ENCODE measurements around the gene ESAM. TPM values are rescaled to one million over a fixed set of nuclear protein-coding genes. Genes with fewer than 3 reads are reported as not detected.
A peak's percentile ranks its signal among the peaks of the same experiment; 100 is the strongest.

ESAM gene
- total RNA-seq, 1 donor from 2014 or later, result 164 TPM

DNA sequence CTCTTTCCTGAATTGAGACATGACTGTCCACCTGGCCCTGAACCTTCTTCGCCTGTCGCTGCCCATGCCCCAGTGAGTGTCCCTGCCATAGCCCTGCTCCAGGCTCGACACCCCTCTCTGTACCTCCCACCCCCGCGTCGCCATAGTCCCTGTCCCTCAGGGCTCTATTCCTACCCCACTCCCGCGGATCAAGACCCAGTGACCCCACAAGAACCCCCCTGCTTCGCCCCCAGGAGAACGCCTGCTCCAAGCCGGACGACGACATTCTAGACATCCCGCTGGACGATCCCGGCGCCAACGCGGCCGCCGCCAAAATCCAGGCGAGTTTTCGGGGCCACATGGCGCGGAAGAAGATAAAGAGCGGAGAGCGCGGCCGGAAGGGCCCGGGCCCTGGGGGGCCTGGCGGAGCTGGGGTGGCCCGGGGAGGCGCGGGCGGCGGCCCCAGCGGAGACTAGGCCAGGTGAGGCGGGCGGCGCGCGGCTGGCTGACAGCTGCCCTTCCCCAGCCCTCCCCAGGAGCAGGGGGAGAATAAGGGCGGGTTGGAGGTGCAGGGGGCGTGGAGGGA is 16.7 kb downstream of the ESAM start:
- Histone ChIP-seq H3K4me1 (peaks cover 44% of the 10 kb centered on the region), H3K27me3 (peaks cover 6% of the 10 kb centered on the region)

DNA sequence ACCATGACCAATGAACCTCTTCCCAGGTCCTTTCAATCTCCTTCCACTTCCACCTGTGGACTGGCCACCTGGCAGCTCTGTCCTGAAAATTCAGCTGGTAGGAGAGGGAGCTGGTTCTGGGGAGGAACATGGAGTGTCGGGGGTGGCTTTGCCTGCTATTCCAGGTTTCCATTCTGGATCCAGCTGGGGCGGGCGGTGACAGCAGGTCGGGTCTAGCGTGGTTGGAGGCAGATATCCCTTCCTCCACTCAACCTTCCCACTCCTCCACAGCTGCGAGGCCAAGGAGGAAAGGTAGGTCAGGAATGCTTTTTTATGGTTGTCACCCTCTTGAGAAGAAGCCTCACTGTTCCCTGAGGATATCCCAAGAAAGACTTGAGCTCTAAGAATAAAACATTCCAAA is 19.0 kb downstream of the ESAM start:
- intact Hi-C loops (cut with DNase I), result no loop called here
- TF ChIP-seq, protein P1, sequence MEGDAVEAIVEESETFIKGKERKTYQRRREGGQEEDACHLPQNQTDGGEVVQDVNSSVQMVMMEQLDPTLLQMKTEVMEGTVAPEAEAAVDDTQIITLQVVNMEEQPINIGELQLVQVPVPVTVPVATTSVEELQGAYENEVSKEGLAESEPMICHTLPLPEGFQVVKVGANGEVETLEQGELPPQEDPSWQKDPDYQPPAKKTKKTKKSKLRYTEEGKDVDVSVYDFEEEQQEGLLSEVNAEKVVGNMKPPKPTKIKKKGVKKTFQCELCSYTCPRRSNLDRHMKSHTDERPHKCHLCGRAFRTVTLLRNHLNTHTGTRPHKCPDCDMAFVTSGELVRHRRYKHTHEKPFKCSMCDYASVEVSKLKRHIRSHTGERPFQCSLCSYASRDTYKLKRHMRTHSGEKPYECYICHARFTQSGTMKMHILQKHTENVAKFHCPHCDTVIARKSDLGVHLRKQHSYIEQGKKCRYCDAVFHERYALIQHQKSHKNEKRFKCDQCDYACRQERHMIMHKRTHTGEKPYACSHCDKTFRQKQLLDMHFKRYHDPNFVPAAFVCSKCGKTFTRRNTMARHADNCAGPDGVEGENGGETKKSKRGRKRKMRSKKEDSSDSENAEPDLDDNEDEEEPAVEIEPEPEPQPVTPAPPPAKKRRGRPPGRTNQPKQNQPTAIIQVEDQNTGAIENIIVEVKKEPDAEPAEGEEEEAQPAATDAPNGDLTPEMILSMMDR (IDR thresholded peaks at IDR 0.05), result no peak
- H3K36me3 ChIP-seq, result no peaks in the 10 kb centered on the region
- no peak overlapping the region for H3K27ac ChIP-seq
- peaks cover 6% of the 10 kb centered on the region for H3K27me3 ChIP-seq
- no peak for ATAC-seq
- H3K4me1 ChIP-seq, result peaks cover 28% of the 10 kb centered on the region
- no peaks in the 10 kb centered on the region for H3K9me3 ChIP-seq
- DNase-seq, result no peak
- H3K4me3 ChIP-seq, result no peak overlapping the region

More for the DNA sequence above, 16.7 kb downstream of the ESAM start:
- DNase-seq, result no peak
- no peak overlapping the region for H3K4me3 ChIP-seq
- TF ChIP-seq, protein P1 (IDR thresholded peaks at IDR 0.05), result no peak
- H3K9me3 ChIP-seq, result no peaks in the 10 kb centered on the region
- no peaks in the 10 kb centered on the region for H3K36me3 ChIP-seq
- ATAC-seq, result no peak
- intact Hi-C loops (cut with DNase I), result loop anchor here (5.0 kb wide), 1 partner anchor 73 kb away; the partner anchor contains the start of genes SIAE and SPA17
- no peak overlapping the region for H3K27ac ChIP-seq

DNA sequence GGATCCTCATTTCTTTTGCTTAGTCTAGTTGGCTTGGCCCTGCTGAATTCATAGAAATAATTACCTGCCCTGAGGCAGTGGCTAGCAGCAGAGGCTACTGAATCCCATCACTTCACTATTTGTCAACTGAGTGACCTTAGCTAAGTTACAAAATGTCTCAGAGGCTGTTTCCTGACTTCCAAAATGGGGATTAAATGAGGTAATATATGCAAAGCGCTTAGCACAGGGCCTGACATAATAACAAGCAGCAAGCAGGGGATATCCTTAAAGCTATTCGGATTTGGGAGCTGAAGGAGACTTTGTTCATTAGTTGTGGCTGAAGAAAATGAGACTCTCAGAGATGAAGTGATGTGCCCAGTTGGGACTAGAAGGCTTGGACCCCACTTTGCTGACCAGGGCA is 19.5 kb downstream of the ESAM start:
- Histone ChIP-seq H3K4me3 (no peak overlapping the region), H3K27ac (no peak overlapping the region), H3K9me3 (no peaks in the 10 kb centered on the region), H3K4me1 (peaks cover 24% of the 10 kb centered on the region), H3K36me3 (no peaks in the 10 kb centered on the region), H3K27me3 (peaks cover 6% of the 10 kb centered on the region)
- ATAC-seq (no peak), DNase-seq (no peak)
- TF ChIP-seq, protein P1 (IDR thresholded peaks at IDR 0.05), result no peak
- intact Hi-C loops (cut with DNase I), result no loop called here

DNA sequence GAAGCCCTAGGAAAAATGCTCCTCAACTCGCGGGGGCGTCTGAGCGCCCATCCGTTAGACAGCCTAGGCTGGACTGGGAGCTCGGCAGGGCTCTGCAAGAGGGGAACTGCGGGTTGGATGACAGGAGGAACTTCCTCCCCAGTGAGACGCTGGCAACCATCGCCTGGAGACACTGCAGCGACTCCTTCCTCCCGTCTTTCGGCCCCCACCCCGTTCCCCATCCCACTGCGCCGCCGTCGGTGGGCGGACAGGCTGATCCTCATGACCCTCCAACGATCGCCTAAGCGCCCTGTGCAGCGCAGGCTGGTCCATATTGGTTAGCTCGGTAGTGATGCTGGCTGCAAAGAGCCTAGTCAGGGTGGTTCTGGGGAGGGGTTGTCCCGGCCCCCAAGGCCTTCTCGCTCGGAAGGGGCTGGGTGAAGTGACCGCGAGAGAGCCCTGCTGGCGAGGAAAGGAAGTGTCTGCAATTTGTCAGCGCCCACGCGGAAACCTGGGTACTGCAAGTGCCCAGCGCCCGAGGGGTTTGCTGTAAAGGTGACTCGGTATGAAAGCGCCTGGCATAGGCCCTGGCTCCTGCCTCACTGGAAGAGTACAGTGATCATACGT is 21.7 kb downstream of the ESAM start:
- peaks cover 6% of the 10 kb centered on the region for H3K27me3 ChIP-seq

DNA sequence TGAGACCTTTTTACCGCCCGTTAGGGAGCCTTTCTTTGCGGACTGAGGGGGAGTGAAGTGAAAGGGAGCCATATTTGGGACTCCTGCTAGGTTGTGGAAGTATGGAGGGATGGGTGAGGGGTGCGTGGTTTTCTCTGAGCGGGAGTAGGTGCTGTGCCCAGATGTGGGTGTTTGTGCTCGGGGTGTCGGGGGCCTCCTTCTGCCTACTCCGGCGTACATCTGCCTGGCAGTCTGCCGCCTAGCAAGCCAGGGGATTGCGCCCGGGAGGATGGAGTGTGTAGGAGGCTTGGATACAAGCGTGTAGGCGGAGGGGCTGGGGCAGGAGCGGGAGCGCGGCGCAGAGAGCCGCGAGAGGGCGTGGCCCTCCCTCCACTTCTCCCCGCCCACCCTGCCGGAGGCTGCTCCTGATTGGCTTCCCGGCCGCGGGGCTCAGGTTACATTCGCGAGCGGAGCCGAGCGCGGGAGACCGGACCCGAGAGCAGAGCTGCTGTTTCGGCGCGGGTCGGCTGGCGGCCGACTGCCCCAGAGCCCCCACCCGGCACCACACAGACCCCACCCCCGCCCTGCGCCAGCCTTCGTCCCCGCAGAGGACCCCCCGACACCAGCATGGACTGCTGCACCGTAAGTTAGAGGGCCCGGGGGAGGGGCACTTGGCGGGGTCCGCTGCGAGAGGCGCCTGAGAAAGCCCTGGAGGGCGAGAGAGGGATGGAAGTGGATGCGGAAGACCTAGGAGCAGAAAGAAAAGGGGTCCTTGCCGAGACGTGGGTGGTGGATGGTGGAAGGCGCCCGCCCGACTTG is 22.4 kb downstream of the ESAM start, which contains the start of gene NRGN:
NRGN (plus strand) TSS at position 464 of the 798 bp plus-strand sequence; CDS start at position 607, 143 bp downstream.
- DNase-seq, result peak; percentile 96
- TF ChIP-seq, protein P1 (IDR thresholded peaks at IDR 0.05), result no peak
- no peaks in the 10 kb centered on the region for H3K9me3 ChIP-seq
- H3K36me3 ChIP-seq, result no peaks in the 10 kb centered on the region
- peak within 1 kb of the TSS; percentile 64 for H3K4me3 ChIP-seq
- peak within 1 kb of the TSS; percentile 36 for H3K27ac ChIP-seq
- peak; percentile 97 for ATAC-seq
- intact Hi-C loops (cut with DNase I), result no loop called here
- H3K4me1 ChIP-seq, result peaks cover 12% of the 10 kb centered on the region
- H3K27me3 ChIP-seq, result peaks cover 6% of the 10 kb centered on the region

More for the DNA sequence above, 21.7 kb downstream of the ESAM start:
- ATAC-seq (peak; percentile 69), DNase-seq (peak; percentile 85)
- H3K4me3 ChIP-seq, result peak overlapping the region; percentile 64
- H3K36me3 ChIP-seq, result no peaks in the 10 kb centered on the region
- H3K27ac ChIP-seq, result peak overlapping the region; percentile 36
- TF ChIP-seq, protein P1 (IDR thresholded peaks at IDR 0.05), result peak; percentile 68
- intact Hi-C loops (cut with DNase I), result no loop called here
- H3K9me3 ChIP-seq, result no peaks in the 10 kb centered on the region
- peaks cover 12% of the 10 kb centered on the region for H3K4me1 ChIP-seq
